ENCODE measurements around the gene TNC.

GRCh38 chr9:115093520-115093919 lies 24.4 kb downstream of the TNC start:
- TF ChIP-seq CTCF (IDR thresholded peaks at IDR 0.05): no peak
- no peak for TF ChIP-seq EP300 (IDR thresholded peaks at IDR 0.05)
